ENCODE data around the gene ATP2C2. TPM values are rescaled to one million over a fixed set of nuclear protein-coding genes. Genes with fewer than 3 reads are reported as not detected.
A peak's percentile ranks its signal among the peaks of the same experiment; 100 is the strongest.

ATP2C2 gene
- total RNA-seq, 1 experiment from 2014 or later, result 26.0 TPM

DNA sequence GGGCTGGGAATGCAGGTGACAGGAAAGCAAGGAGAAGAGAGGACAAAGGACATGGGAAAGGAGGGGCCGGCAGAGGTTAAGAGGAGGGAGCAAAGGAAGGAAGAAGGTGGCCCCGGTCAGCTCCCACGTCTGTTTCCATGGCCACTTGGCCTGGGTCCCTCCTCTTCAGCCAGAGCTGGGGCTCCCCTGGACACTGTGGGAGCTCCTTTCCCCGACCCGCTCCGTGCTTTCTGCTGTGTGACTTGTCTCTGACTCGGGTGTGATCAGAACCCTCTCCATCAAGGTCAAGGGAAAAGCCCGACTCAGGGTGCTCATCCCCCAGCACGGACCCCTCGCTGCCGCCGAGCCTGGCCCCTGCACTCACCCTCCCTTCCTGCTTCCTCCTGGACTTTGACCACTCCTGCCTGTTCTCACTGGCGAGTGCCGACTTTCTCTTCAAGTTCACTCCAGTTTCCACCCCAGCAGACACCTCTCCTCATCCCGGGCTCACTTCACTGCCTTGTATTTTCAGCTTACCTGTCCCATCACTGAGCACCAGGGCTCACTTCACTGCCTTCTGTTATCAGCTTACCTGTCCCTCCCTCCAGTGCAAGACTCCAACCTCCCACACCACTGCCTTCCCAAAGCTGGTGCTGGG is 74.9 kb downstream of the ATP2C2 start:
- Histone ChIP-seq H3K79me2 (ENCODE audit: low read length) (no peaks in the 10 kb centered on the region), H3F3A (ENCODE audit: low read length, unreplicated experiment) (no peaks in the 10 kb centered on the region), H3K27me3 (ENCODE audit: low read length) (no peaks in the 10 kb centered on the region), H3K4me3 (ENCODE audit: low read length) (no peak overlapping the region), H3K9me2 (replicated peaks; ENCODE audit: low read length) (no peaks in the 10 kb centered on the region), H3K9ac (ENCODE audit: low read length) (no peak overlapping the region), H3K27ac (ENCODE audit: low read length) (no peak overlapping the region), H3K9me3 (ENCODE audit: low read length) (no peaks in the 10 kb centered on the region), H4K20me1 (ENCODE audit: low read length) (no peaks in the 10 kb centered on the region), H3K4me1 (ENCODE audit: insufficient read depth, low read length) (peaks cover 4% of the 10 kb centered on the region; the same call in 1 of the 2 replicates), H2AFZ (ENCODE audit: low read length) (no peak overlapping the region), H3K4me2 (ENCODE audit: low read length) (no peak overlapping the region), H3K36me3 (ENCODE audit: low read depth, low read length) (no peaks in the 10 kb centered on the region; the same call in 1 of the 2 replicates)
- no peak for ATAC-seq
- no peak for TF ChIP-seq EZH2 (IDR thresholded peaks at IDR 0.05; ENCODE audit: low read length, unreplicated experiment)
- ChIA-PET CTCF (no interaction called here), POLR2A (ENCODE audit: unreplicated experiment) (no interaction called here)
- no peak for DNase-seq
- intact Hi-C loops (cut with micrococcal nuclease), result no loop called here
- BruUV-seq (replicated peaks), result no TSS peak

DNA sequence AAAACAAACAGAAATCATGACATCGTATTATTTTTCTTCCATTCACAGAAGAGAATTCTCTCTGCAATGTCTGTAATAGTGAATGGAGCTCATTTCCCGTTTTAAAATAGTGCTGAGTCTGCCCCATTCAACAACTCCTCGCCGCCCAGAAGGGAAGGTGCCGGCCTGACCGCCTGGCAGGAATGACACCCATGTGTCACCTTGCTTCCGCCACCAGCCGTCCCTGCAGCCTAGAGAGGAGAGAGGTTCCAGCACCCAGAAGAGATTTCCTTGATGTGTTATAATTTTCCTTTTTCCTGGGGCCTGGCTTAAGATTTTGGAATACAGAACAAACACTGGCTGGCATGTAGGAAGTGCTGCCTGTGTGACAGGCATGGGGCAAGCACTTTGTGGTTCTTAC is 76.1 kb downstream of the ATP2C2 start:
- ATAC-seq (no peak), DNase-seq (no peak)
- Histone ChIP-seq H4K20me1 (ENCODE audit: low read length) (no peaks in the 10 kb centered on the region), H3K9me3 (ENCODE audit: low read length) (no peaks in the 10 kb centered on the region), H3K4me1 (ENCODE audit: insufficient read depth, low read length) (peaks cover 4% of the 10 kb centered on the region; the same call in 1 of the 2 replicates), H2AFZ (ENCODE audit: low read length) (no peak overlapping the region), H3K36me3 (ENCODE audit: low read depth, low read length) (no peaks in the 10 kb centered on the region; the same call in 1 of the 2 replicates), H3K79me2 (ENCODE audit: low read length) (no peaks in the 10 kb centered on the region), H3K9me2 (replicated peaks; ENCODE audit: low read length) (no peaks in the 10 kb centered on the region), H3K4me3 (ENCODE audit: low read length) (no peak overlapping the region), H3K27ac (ENCODE audit: low read length) (no peak overlapping the region), H3K9ac (ENCODE audit: low read length) (no peak overlapping the region), H3K4me2 (ENCODE audit: low read length) (no peak overlapping the region), H3F3A (ENCODE audit: low read length, unreplicated experiment) (no peaks in the 10 kb centered on the region), H3K27me3 (ENCODE audit: low read length) (no peaks in the 10 kb centered on the region)
- ChIA-PET POLR2A (ENCODE audit: unreplicated experiment) (no interaction called here), CTCF (no interaction called here)
- TF ChIP-seq EZH2 (IDR thresholded peaks at IDR 0.05; ENCODE audit: low read length, unreplicated experiment) (no peak), EZH2phosphoT487 (IDR thresholded peaks at IDR 0.05; ENCODE audit: borderline replicate concordance, low read length) (no peak)
- TF ChIP-seq, protein P1, sequence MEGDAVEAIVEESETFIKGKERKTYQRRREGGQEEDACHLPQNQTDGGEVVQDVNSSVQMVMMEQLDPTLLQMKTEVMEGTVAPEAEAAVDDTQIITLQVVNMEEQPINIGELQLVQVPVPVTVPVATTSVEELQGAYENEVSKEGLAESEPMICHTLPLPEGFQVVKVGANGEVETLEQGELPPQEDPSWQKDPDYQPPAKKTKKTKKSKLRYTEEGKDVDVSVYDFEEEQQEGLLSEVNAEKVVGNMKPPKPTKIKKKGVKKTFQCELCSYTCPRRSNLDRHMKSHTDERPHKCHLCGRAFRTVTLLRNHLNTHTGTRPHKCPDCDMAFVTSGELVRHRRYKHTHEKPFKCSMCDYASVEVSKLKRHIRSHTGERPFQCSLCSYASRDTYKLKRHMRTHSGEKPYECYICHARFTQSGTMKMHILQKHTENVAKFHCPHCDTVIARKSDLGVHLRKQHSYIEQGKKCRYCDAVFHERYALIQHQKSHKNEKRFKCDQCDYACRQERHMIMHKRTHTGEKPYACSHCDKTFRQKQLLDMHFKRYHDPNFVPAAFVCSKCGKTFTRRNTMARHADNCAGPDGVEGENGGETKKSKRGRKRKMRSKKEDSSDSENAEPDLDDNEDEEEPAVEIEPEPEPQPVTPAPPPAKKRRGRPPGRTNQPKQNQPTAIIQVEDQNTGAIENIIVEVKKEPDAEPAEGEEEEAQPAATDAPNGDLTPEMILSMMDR (conservative IDR thresholded peaks at IDR 0.05; ENCODE audit: low read depth, low read length), result no peak
- BruUV-seq (replicated peaks), result no TSS peak
- intact Hi-C loops (cut with micrococcal nuclease), result no loop called here

DNA sequence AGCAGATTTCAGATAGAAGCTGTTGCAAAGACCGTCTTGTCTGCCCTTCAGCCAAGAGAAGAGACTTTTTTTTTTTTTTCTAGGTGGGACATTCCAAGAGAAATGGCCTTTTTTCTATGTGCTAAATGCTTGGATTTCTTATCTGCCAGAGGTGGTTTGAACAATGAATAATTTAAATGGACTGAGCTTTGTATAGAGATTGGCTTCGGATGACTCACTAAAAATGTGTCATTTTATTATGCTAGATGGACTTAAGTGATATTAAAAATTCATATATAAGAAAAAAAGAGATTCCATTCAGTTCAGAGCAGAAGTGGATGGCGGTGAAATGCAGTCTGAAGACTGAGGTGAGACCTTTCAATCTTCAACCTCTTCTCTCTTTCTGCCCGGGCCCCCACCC is 77.7 kb downstream of the ATP2C2 start:
- BruUV-seq (replicated peaks), result no TSS peak
- ATAC-seq (peak; percentile 67), DNase-seq (peak; percentile 28)
- intact Hi-C loops (cut with micrococcal nuclease), result no loop called here
- H3K4me3 ChIP-seq (ENCODE audit: low read length), result no peak overlapping the region
- no peak overlapping the region for H3K27ac ChIP-seq (ENCODE audit: low read length)
- H3K4me1 ChIP-seq (ENCODE audit: insufficient read depth, low read length), result peaks cover 4% of the 10 kb centered on the region; the same call in 1 of the 2 replicates
- CTCF ChIA-PET, result no interaction called here
- no peaks in the 10 kb centered on the region for H3K9me3 ChIP-seq (ENCODE audit: low read length)
- H2AFZ ChIP-seq (ENCODE audit: low read length), result no peak overlapping the region
- H3F3A ChIP-seq (ENCODE audit: low read length, unreplicated experiment), result no peaks in the 10 kb centered on the region
- H3K4me2 ChIP-seq (ENCODE audit: low read length), result no peak overlapping the region
- no peak for TF ChIP-seq EZH2 (IDR thresholded peaks at IDR 0.05; ENCODE audit: low read length, unreplicated experiment)
- no peak for TF ChIP-seq EZH2phosphoT487 (IDR thresholded peaks at IDR 0.05; ENCODE audit: borderline replicate concordance, low read length)
- TF ChIP-seq, protein P1 (conservative IDR thresholded peaks at IDR 0.05; ENCODE audit: low read depth, low read length), result no peak
- no peaks in the 10 kb centered on the region for H4K20me1 ChIP-seq (ENCODE audit: low read length)
- H3K9ac ChIP-seq (ENCODE audit: low read length), result no peak overlapping the region
- H3K27me3 ChIP-seq (ENCODE audit: low read length), result no peaks in the 10 kb centered on the region
- POLR2A ChIA-PET (ENCODE audit: unreplicated experiment), result no interaction called here
- H3K36me3 ChIP-seq (ENCODE audit: low read depth, low read length), result no peaks in the 10 kb centered on the region; the same call in 1 of the 2 replicates
- no peaks in the 10 kb centered on the region for H3K9me2 ChIP-seq (replicated peaks; ENCODE audit: low read length)
- no peaks in the 10 kb centered on the region for H3K79me2 ChIP-seq (ENCODE audit: low read length)
